Activated T-cell treated with anti-CD3 and anti-CD28 coated beads, Interleukin-2, amount 50 U/mL, for 4 hours (primary cell): ENCODE data around the gene TOLLIP. TPM values are rescaled to one million over a fixed set of nuclear protein-coding genes. Genes with fewer than 3 reads are reported as not detected.
"Not testable (repeated sequence)": the region's sequence is repeated elsewhere in the genome, so short reads cannot be mapped to it uniquely, and the experiment has no call there.

ENCODE experiments used
- ATAC-seq, 2 donors: fragments of 200-7000 bp; cut with Tn5 transposase; one replicate each; pipeline ENCODE4 v1.10.0; 2021
- DNase-seq: peaks from one replicate; pipeline ENCODE4 v3.0.0-alpha.2; 2020
- H3K27me3 Mint-ChIP-seq: one replicate; pipeline ENCODE4 v1.8.0; 2021; ENCODE audit warnings: low read depth, mixed read lengths
- H3K36me3 Mint-ChIP-seq: one replicate; pipeline ENCODE4 v1.8.0; 2022; ENCODE audit warnings: mixed read lengths; ENCODE audit not compliant: insufficient read depth
- H3K4me1 Mint-ChIP-seq: one replicate; pipeline ENCODE4 v1.8.0; 2021; ENCODE audit warnings: low read depth, mixed read lengths
- H3K4me3 Mint-ChIP-seq: one replicate; pipeline ENCODE4 v1.8.0; 2021; ENCODE audit warnings: mild to moderate bottlenecking, moderate library complexity, mixed read lengths
- H3K9me3 Mint-ChIP-seq: one replicate; pipeline ENCODE4 v1.8.0; 2021; ENCODE audit warnings: mixed read lengths
- total RNA-seq, 3 donors: library from RNA; stranded (reverse); gene quantifications; one replicate each; pipeline ENCODE4 v1.2.1, GENCODE V29; 2021

Gene TOLLIP
- total RNA-seq, 3 donors from 2014 or later = 38.0 to 45.9 (median 44.3) TPM

GRCh38 chr11:1269957-1270356 lies 39.5 kb downstream of the TOLLIP start:
- H3K27me3 Mint-ChIP-seq = no peaks in the 10 kb centered on the region
- peaks cover 5% of the 10 kb centered on the region for H3K9me3 Mint-ChIP-seq
- H3K4me3 Mint-ChIP-seq = no peak overlapping the region
- no peak for DNase-seq
- no peaks in the 10 kb centered on the region for H3K4me1 Mint-ChIP-seq
- peaks cover 2% of the 10 kb centered on the region for H3K36me3 Mint-ChIP-seq
- ATAC-seq = no peak

GRCh38 chr11:1267441-1268100 lies 41.9 kb downstream of the TOLLIP start:
- no peak for ATAC-seq
- H3K27me3 Mint-ChIP-seq = no peaks in the 10 kb centered on the region
- peaks cover 11% of the 10 kb centered on the region for H3K9me3 Mint-ChIP-seq
- peaks cover 6% of the 10 kb centered on the region for H3K36me3 Mint-ChIP-seq
- no peak for DNase-seq
- H3K4me3 Mint-ChIP-seq = no peak overlapping the region
- H3K4me1 Mint-ChIP-seq = peaks cover 11% of the 10 kb centered on the region

GRCh38 chr11:1266976-1267375 lies 42.5 kb downstream of the TOLLIP start:
- not testable (repeated sequence) for H3K36me3 Mint-ChIP-seq, DNase-seq, ATAC-seq, H3K27me3 Mint-ChIP-seq, H3K4me3 Mint-ChIP-seq
- Mint-ChIP-seq H3K4me1 (peaks cover 13% of the 10 kb centered on the region), H3K9me3 (peaks cover 11% of the 10 kb centered on the region)

GRCh38 chr11:1265480-1265879 lies 44.0 kb downstream of the TOLLIP start:
- Mint-ChIP-seq H3K9me3 (peaks cover 11% of the 10 kb centered on the region), H3K4me1 (peaks cover 14% of the 10 kb centered on the region)
- not testable (repeated sequence) for H3K27me3 Mint-ChIP-seq, ATAC-seq, DNase-seq, H3K36me3 Mint-ChIP-seq, H3K4me3 Mint-ChIP-seq

- not testable (repeated sequence) for H3K27me3 Mint-ChIP-seq, H3K4me3 Mint-ChIP-seq, DNase-seq, H3K36me3 Mint-ChIP-seq
- peaks cover 14% of the 10 kb centered on the region for H3K4me1 Mint-ChIP-seq
- ATAC-seq = peak; percentile 42 to 49
- peaks cover 11% of the 10 kb centered on the region for H3K9me3 Mint-ChIP-seq
Observed at GRCh38 chr11:1264444-1264843, 45.0 kb downstream of the TOLLIP start.

- H3K4me1 Mint-ChIP-seq = peaks cover 14% of the 10 kb centered on the region
- peak overlapping the region; percentile 71 for H3K4me3 Mint-ChIP-seq
- ATAC-seq (peak; percentile 22 to 34), DNase-seq (no peak)
- peaks cover 11% of the 10 kb centered on the region for H3K9me3 Mint-ChIP-seq
- no peaks in the 10 kb centered on the region for H3K27me3 Mint-ChIP-seq
- H3K36me3 Mint-ChIP-seq = peaks cover 6% of the 10 kb centered on the region
Observed at GRCh38 chr11:1263010-1263409, 46.4 kb downstream of the TOLLIP start.

- H3K4me3 Mint-ChIP-seq = peak overlapping the region; percentile 71
- peaks cover 14% of the 10 kb centered on the region for H3K4me1 Mint-ChIP-seq
- DNase-seq = peak; percentile 80
- peak; percentile 83 to 91 for ATAC-seq
- no peaks in the 10 kb centered on the region for H3K27me3 Mint-ChIP-seq
- peaks cover 11% of the 10 kb centered on the region for H3K9me3 Mint-ChIP-seq
- peaks cover 6% of the 10 kb centered on the region for H3K36me3 Mint-ChIP-seq
Observed at GRCh38 chr11:1262172-1263006, 47.0 kb downstream of the TOLLIP start.

- peaks cover 4% of the 10 kb centered on the region for H3K36me3 Mint-ChIP-seq
- peaks cover 11% of the 10 kb centered on the region for H3K9me3 Mint-ChIP-seq
- H3K4me1 Mint-ChIP-seq = peaks cover 14% of the 10 kb centered on the region
- H3K4me3 Mint-ChIP-seq = peak overlapping the region; percentile 71
- no peaks in the 10 kb centered on the region for H3K27me3 Mint-ChIP-seq
- DNase-seq = no peak
- no peak for ATAC-seq
Observed at GRCh38 chr11:1261241-1262071, 48.0 kb downstream of the TOLLIP start.

GRCh38 chr11:1260620-1261019 lies 48.8 kb downstream of the TOLLIP start:
- peaks cover 11% of the 10 kb centered on the region for H3K9me3 Mint-ChIP-seq
- DNase-seq = no peak
- peaks cover 4% of the 10 kb centered on the region for H3K36me3 Mint-ChIP-seq
- no peak for ATAC-seq
- peaks cover 14% of the 10 kb centered on the region for H3K4me1 Mint-ChIP-seq
- H3K27me3 Mint-ChIP-seq = no peaks in the 10 kb centered on the region
- no peak overlapping the region for H3K4me3 Mint-ChIP-seq

- Mint-ChIP-seq H3K4me1 (peaks cover 14% of the 10 kb centered on the region), H3K9me3 (peaks cover 7% of the 10 kb centered on the region), H3K27me3 (no peaks in the 10 kb centered on the region), H3K4me3 (no peak overlapping the region), H3K36me3 (peaks cover 4% of the 10 kb centered on the region)
- ATAC-seq (peak; percentile 58 to 61), DNase-seq (no peak)
Observed at GRCh38 chr11:1260023-1260501, 49.4 kb downstream of the TOLLIP start.

- Mint-ChIP-seq H3K27me3 (no peaks in the 10 kb centered on the region), H3K4me3 (no peak overlapping the region), H3K36me3 (peaks cover 3% of the 10 kb centered on the region), H3K4me1 (peaks cover 13% of the 10 kb centered on the region), H3K9me3 (peaks cover 3% of the 10 kb centered on the region)
- DNase-seq (no peak), ATAC-seq (no peak)
Observed at GRCh38 chr11:1259561-1259960, 49.9 kb downstream of the TOLLIP start.

GRCh38 chr11:1259076-1259461 lies 50.4 kb downstream of the TOLLIP start:
- DNase-seq = no peak
- Mint-ChIP-seq H3K4me3 (no peak overlapping the region), H3K27me3 (no peaks in the 10 kb centered on the region), H3K36me3 (no peaks in the 10 kb centered on the region), H3K4me1 (peaks cover 8% of the 10 kb centered on the region), H3K9me3 (no peaks in the 10 kb centered on the region)
- no peak for ATAC-seq

- no peak for DNase-seq
- Mint-ChIP-seq H3K4me3 (no peak overlapping the region), H3K36me3 (no peaks in the 10 kb centered on the region), H3K9me3 (no peaks in the 10 kb centered on the region), H3K27me3 (no peaks in the 10 kb centered on the region), H3K4me1 (peaks cover 7% of the 10 kb centered on the region)
- no peak for ATAC-seq
Observed at GRCh38 chr11:1258401-1259075, 50.9 kb downstream of the TOLLIP start.

- no peak for DNase-seq
- no peaks in the 10 kb centered on the region for H3K9me3 Mint-ChIP-seq
- no peak overlapping the region for H3K4me3 Mint-ChIP-seq
- no peaks in the 10 kb centered on the region for H3K36me3 Mint-ChIP-seq
- no peaks in the 10 kb centered on the region for H3K27me3 Mint-ChIP-seq
- no peak for ATAC-seq
- H3K4me1 Mint-ChIP-seq = peaks cover 5% of the 10 kb centered on the region
Observed at GRCh38 chr11:1257916-1258315, 51.5 kb downstream of the TOLLIP start.
